GM18519 (cell line): ENCODE data around the gene CYP46A1.

ENCODE experiments used
- ATAC-seq: cut with Tn5 transposase; IDR thresholded peaks from one replicate; pipeline ENCODE4 v1.9.1; 2021; ENCODE audit warnings: mild to moderate bottlenecking, moderate library complexity; ENCODE audit not compliant: unreplicated experiment, low FRiP score

Gene CYP46A1

DNA sequence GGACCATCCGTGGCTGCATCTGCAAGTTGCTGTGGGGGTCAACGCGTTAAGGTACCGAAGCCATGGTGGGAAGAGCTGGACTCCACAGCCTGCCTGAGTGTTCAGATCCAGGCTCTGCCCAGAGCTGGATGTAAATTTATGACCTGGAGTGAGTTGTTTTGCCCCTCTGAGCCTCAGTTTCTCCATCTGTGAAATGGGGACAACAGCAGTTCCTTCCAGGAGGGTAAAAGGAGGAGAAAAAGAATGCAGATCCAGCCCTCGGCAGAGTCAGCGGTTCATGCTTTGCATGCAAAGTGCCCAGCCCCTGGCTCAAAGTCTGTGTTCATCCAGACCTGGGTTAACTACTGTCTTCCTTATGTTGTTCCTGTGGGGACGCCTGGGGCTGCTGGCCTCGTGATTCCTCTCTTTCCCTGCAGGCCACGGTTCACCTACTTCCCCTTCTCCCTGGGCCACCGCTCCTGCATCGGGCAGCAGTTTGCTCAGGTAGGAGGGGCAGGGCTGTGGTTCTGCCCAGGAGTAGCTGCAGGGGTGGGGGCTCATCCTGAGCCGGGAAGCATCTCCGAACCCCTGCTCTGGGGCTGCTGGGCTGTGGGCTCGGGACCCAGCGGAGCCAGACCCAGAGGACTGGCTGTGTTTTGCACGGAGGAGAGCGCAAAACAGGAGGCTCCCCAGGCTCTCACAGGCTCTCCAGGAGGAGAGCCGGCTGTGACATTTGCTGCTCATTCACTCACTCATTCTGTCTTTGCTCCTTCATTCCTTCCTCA is 41.9 kb downstream of the CYP46A1 start:
- ATAC-seq = no peak

DNA sequence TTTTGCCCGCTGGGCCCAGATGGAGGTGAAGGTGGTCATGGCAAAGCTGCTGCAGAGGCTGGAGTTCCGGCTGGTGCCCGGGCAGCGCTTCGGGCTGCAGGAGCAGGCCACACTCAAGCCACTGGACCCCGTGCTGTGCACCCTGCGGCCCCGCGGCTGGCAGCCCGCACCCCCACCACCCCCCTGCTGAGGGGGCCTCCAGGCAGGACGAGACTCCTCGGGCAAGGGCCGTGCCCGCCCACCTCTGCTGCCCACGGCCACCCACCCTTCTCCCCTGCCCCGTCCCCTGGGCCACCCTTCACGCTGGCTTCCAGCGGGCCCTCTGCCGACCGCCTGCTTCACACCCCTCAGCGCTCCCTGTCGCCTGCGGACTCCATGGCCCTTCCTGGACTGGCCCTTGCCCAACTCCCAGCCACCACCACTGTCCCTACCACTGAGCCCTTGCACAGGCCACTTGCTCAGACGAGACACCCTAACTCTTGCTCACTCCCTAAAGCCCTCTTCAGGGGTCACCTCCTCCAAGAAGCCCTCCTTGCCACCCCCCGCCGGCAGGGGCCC is 42.5 kb downstream of the CYP46A1 start:
- no peak for ATAC-seq

GRCh38 chr14:99727096-99727870 is 43.2 kb downstream of the CYP46A1 start:
- ATAC-seq = no peak

DNA sequence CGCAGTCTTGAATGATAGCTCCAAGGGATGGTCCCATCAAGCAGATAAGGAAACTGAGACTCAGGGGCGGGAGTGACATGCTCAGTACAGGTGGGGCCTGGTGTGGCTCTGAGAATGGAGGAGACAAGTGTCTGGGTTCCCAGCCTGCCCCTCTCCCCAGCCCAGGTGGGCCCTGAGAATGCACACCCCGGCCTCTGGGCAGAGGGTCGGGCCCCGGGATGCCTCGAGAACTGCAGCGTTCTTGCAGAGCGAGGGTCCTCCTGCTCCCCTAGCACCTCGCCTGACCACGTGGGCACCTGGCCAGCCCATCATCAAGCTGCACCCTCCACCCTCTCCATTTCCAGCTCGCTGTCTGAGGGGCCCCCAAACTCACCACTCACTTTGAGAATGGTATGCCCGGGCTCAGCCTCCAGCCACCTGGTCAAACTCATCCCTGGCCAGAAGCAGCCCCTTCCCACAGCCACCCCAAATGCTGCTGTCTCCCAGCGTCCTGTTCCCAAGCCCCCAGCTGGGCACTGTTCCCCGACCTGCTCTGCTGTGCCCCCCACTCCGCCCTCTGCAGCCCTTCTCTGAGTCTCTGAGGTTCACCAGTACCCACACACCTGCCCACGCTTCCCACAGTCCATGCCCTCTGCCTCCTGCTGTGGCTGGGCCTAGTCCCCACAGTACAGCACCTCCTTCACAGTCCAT is 44.3 kb downstream of the CYP46A1 start:
- no peak for ATAC-seq

DNA sequence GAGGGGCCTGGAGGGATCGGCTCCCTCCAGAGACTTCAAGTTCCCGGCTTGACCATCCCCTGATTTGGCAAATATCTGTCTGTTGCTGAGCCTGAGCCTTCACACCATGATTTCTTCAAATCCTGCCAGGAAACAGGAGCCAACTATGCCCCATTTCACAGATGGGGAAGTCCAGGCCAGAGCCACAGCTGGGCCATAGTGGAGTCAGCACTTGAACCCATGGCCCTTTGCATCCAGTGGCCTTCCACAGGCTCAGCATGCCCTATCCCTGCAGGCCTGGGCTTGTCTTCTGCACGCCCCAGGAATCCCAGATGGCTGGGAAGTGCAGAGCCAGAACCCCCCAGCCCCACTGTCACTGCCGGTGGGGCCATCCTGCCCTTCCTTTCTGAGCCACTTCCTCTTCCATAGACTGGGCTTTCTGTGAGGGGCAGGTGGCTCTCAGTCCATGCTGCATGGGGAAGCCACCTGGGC is 44.9 kb downstream of the CYP46A1 start:
- no peak for ATAC-seq

GRCh38 chr14:99729991-99730875 is 46.1 kb downstream of the CYP46A1 start:
- ATAC-seq = peak; percentile 60

GRCh38 chr14:99730876-99731546 is 46.9 kb downstream of the CYP46A1 start:
- ATAC-seq = no peak

DNA sequence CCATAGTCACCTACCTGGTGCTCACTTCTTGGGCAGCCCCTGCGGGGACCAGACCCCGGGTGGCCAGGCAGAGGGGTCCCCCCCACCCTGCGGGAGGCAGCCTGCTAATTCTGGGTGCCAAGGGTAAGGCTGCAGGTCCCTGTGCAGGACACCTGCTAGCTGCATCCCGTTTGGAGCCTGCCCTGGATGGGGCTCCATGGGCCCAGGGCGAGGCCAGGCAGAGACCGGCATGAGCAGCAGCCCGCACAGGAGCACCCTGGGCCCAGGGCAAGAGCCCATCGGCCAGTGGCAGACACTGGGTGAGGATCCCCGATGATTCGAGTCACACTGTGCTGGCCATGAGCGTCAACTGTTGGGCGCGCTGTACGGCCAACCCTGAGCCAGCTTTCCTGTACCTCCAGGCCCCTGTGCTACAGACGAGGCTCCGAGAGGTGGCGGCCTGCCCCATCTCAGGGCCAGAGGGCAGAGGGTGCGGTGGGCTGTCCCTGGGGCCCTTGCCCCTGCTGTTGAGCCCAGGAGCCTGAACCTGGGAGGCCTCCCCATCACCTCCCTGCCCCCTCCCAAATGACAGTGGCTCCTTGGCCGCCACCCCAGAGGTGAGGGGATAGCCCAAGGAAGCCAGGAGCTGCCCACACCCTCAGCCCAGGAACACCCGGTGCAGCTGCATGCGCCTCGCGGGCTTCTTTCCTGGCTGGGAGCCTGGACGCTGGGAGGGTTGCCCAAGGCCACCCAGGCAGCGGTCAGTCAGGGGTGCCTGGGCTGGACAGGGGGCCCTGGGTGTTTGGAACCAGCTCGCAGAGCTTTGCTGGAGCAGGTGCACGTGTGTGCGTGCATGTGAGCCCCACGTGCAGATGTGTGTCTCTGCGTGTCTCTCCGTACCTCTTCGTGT is 47.7 kb downstream of the CYP46A1 start:
- ATAC-seq = no peak

- ATAC-seq = no peak
Observed at GRCh38 chr14:99732436-99733210, 48.5 kb downstream of the CYP46A1 start.

DNA sequence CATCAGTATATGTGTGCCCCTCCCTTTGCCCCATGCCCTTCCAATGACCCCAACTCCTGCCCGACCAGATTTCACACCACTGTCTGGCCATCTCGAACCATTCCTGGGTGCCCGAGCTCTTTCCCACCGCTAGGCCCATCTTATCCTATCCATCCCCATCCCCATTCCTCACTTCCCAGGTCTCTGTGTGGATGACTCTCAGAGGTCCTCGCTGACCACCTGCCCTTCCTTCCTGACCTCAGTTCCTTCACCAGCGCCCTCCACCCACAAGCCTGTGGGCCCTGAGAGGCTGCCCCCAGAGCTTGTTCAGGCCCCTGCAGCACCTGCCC is 49.1 kb downstream of the CYP46A1 start:
- no peak for ATAC-seq

- ATAC-seq = no peak
Observed at GRCh38 chr14:99733540-99734405, 49.7 kb downstream of the CYP46A1 start.

- ATAC-seq = no peak
Observed at GRCh38 chr14:99734406-99735051, 50.4 kb downstream of the CYP46A1 start.

GRCh38 chr14:99735189-99736135 is 51.4 kb downstream of the CYP46A1 start:
- ATAC-seq = no peak

- ATAC-seq = no peak
Observed at GRCh38 chr14:99736603-99737371, 52.7 kb downstream of the CYP46A1 start.
